ENCODE measurements around the gene DISP1.

Gene DISP1

GRCh38 chr1:222814536-222815439, at the start of gene DISP1 (continued):
- TF ChIP-seq, protein P1, sequence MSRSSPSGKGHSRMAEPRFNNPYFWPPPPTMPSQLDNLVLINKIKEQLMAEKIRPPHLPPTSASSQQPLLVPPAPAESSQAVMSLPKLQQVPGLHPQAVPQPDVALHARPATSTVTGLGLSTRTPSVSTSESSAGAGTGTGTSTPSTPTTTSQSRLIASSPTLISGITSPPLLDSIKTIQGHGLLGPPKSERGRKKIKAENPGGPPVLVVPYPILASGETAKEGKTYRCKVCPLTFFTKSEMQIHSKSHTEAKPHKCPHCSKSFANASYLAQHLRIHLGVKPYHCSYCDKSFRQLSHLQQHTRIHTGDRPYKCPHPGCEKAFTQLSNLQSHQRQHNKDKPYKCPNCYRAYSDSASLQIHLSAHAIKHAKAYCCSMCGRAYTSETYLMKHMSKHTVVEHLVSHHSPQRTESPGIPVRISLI (tag by site-specific recombination; IDR thresholded peaks at IDR 0.05) = no peak
- TF ChIP-seq ZNF37A (tag by site-specific recombination; IDR thresholded peaks at IDR 0.05) (no peak), ZNF341 (tag by site-specific recombination; IDR thresholded peaks at IDR 0.05; ENCODE audit: low read depth) (no peak), EGR2 (tag by site-specific recombination; IDR thresholded peaks at IDR 0.05; ENCODE audit: low read depth) (no peak)

DNA sequence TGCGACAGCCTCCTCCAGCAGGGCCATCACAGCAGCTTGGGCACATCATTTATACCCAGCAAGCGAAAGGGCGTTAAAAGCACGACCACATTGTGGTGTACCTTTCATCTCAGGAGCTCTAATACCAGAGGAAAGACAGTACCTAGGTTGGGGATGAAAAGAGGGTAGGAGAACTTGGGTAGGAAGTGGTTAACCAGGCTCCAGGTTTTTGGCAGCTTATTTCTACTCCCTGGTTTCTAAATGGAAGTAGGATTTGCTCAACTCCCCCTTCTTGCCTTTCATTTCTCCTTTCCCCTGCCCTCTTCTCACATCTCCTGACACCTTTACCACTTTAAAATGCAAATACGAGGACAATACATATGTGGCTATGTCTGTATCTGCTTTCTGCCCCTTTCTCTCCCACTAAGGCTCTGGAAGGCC, 47.7 kb upstream of the DISP1 start:
- Histone ChIP-seq H3K4me3 (ENCODE audit: low read depth, low read length) (no peak overlapping the region), H3K27ac (ENCODE audit: extremely low read depth, low read depth, low read length) (no peak overlapping the region), H3K4me1 (ENCODE audit: control insufficient read depth, insufficient read depth, low read length) (no peaks in the 10 kb centered on the region), H3K36me3 (ENCODE audit: control insufficient read depth in 2 of 2, insufficient read depth in 1 of 2, low read length in 2 of 2) (no peaks in the 10 kb centered on the region), H3K9me3 (ENCODE audit: control insufficient read depth, insufficient read depth, low read depth, low read length) (no peaks in the 10 kb centered on the region)
- CTCF ChIA-PET = interaction anchor here (2.1 kb wide), 1 partner anchor 23 kb away, joined by 5 read pairs; no protein-coding TSS in a partner anchor
- POLR2A ChIA-PET = no interaction called here
- TF ChIP-seq ZNF211 (tag by site-specific recombination; IDR thresholded peaks at IDR 0.05; ENCODE audit: low read depth) (no peak), ZNF776 (tag by site-specific recombination; IDR thresholded peaks at IDR 0.05; ENCODE audit: borderline replicate concordance) (no peak), ZNF473 (tag by site-specific recombination; IDR thresholded peaks at IDR 0.05) (no peak), ZNF19 (tag by site-specific recombination; IDR thresholded peaks at IDR 0.05; ENCODE audit: low read depth) (no peak), RBAK (tag by site-specific recombination; IDR thresholded peaks at IDR 0.05) (no peak), ZFP37 (tag by site-specific recombination; IDR thresholded peaks at IDR 0.05) (no peak), MEIS1 (CRISPR knock-in tag; IDR thresholded peaks at IDR 0.05; ENCODE audit: borderline replicate concordance) (no peak), ZNF837 (tag by site-specific recombination; IDR thresholded peaks at IDR 0.05) (no peak), ZNF221 (tag by site-specific recombination; IDR thresholded peaks at IDR 0.05; ENCODE audit: borderline replicate concordance) (no peak), ZNF701 (tag by site-specific recombination; IDR thresholded peaks at IDR 0.05) (no peak), ZNF140 (tag by site-specific recombination; IDR thresholded peaks at IDR 0.05) (no peak), KLF1 (tag by site-specific recombination; IDR thresholded peaks at IDR 0.05) (no peak), SCRT1 (tag by site-specific recombination; IDR thresholded peaks at IDR 0.05; ENCODE audit: borderline replicate concordance) (no peak), SETDB1 (IDR thresholded peaks at IDR 0.05; ENCODE audit: insufficient read length, low read length) (no peak), ZBTB10 (tag by site-specific recombination; IDR thresholded peaks at IDR 0.05) (no peak)
- TF ChIP-seq, protein P2, sequence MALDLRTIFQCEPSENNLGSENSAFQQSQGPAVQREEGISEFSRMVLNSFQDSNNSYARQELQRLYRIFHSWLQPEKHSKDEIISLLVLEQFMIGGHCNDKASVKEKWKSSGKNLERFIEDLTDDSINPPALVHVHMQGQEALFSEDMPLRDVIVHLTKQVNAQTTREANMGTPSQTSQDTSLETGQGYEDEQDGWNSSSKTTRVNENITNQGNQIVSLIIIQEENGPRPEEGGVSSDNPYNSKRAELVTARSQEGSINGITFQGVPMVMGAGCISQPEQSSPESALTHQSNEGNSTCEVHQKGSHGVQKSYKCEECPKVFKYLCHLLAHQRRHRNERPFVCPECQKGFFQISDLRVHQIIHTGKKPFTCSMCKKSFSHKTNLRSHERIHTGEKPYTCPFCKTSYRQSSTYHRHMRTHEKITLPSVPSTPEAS (tag by site-specific recombination; IDR thresholded peaks at IDR 0.05) = no peak

All from HEK293 (cell line).